Measurements from ENCODE around the gene SPEF1.

GRCh38 chr20:3828798-3829197 lies 47.5 kb upstream of the SPEF1 start:
- TF ChIP-seq POLR2A (IDR thresholded peaks at IDR 0.05; ENCODE audit: low read depth, low read length) (no peak), TAF1 (IDR thresholded peaks at IDR 0.05; ENCODE audit: low read depth, low read length) (no peak)
